Measurements from ENCODE around the gene KCNJ14.

DNA sequence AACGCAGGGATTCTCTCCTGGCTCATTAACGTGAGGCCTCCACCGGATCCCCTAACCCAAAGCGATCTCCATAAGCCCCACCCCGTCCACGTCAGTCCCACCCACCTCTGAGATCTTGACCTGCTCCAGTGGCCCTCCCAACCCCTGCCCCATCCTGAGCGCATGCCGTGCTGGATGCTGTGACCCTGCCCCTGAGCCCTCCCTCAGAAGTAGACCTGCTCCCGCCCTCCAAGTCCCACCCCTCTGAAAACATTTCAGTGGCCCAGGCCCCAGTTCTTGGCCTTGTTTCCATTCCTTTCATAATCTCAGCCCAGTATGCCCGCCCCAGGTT lies 36.4 kb downstream of the KCNJ14 start:
- TF ChIP-seq, protein P1, sequence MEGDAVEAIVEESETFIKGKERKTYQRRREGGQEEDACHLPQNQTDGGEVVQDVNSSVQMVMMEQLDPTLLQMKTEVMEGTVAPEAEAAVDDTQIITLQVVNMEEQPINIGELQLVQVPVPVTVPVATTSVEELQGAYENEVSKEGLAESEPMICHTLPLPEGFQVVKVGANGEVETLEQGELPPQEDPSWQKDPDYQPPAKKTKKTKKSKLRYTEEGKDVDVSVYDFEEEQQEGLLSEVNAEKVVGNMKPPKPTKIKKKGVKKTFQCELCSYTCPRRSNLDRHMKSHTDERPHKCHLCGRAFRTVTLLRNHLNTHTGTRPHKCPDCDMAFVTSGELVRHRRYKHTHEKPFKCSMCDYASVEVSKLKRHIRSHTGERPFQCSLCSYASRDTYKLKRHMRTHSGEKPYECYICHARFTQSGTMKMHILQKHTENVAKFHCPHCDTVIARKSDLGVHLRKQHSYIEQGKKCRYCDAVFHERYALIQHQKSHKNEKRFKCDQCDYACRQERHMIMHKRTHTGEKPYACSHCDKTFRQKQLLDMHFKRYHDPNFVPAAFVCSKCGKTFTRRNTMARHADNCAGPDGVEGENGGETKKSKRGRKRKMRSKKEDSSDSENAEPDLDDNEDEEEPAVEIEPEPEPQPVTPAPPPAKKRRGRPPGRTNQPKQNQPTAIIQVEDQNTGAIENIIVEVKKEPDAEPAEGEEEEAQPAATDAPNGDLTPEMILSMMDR (IDR thresholded peaks at IDR 0.05) = no peak
- TF ChIP-seq POLR2AphosphoS5 (IDR thresholded peaks at IDR 0.05) = no peak
- no peak for TF ChIP-seq POLR2A (IDR thresholded peaks at IDR 0.05; ENCODE audit: low read depth)
